HG02970 (cell line): ENCODE data around the gene SLC7A5.
A peak's percentile ranks its signal among the peaks of the same experiment; 100 is the strongest.
"Not testable (repeated sequence)": the region's sequence is repeated elsewhere in the genome, so short reads cannot be mapped to it uniquely, and the experiment has no call there.

ENCODE experiments used
- ATAC-seq: cut with Tn5 transposase; IDR thresholded peaks from one replicate; pipeline ENCODE4 v1.9.1; 2021; ENCODE audit warnings: mild to moderate bottlenecking, moderate library complexity, moderate number of reproducible peaks; ENCODE audit not compliant: unreplicated experiment, low FRiP score

The SLC7A5 gene

DNA sequence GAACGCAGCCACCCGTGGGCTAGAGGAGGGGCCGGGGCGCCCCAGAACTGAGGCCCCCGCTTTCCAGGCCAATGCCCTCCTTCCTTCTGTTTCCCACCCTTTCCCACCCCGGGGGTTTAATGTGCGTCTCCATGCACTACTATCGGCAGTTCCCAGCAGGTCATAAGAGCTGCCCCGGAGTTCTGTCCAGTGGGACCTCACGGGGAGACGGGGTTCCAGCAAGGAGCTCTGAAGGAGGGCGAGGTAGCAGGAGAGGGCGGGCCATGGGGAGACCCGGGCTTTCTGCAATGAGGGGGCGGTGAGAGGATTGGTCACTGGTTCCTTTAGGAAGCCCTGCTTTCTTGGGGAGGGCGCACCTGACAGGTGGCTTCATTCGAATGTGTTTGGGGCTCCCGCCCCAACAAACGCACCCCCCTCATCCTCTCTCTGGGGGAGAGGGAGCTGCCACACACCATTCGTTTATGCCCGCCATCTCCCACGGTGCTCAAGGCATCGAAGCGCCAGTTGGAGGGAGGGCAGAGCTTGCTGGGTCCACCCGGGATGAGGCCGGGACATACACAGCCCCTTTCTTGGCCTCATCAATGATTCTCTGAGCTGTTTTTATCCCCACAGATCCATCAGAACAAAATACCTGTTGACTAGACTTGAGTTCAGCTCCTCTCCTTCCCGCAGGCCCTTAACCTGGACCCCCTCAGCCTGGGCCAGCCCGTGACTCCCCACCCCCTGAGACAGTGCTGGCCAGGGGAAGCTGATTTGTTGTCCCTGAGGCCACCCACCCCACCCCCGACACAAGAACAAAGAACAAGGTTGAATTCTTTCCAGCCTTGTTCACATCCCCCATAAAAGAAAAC is 44.1 kb downstream of the SLC7A5 start:
- no peak for ATAC-seq

GRCh38 chr16:87824016-87824990 is 45.0 kb downstream of the SLC7A5 start:
- ATAC-seq = no peak

DNA sequence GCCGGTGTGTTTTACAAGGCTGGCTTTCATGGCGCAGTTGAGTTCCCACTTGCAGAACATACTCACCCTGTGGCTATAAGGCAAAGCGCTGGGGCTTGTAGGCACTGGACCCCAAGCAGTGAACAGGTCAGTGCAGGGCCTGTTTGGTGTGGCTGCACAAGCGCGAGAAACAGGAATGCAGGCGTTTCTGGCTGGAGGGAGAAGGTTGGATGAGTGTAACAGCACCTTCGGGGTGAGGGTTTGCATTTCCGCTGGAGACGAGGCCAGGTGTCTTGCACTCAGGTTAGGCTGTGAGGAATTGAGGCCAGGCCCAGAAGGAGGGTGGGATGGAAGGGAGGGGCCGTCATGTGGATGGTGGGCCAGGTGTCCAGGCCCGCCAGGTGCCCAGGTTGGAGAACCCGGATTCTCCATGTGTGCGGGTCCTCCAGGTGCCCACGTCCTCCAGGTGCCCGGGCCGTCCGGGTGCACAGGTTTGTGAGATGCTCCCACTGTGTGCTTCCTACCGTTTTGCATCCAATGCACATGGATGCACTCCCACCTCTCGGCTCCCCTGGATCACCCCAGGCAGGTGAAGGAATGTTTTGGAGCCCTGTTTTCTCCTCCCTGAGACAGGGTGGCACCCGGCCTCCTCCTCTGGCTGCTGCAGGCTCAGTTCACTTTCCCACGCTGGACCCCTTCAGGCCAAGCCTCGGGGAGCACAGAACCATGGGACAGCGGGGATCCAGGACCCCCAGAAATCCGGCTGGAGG is 46.0 kb downstream of the SLC7A5 start:
- ATAC-seq = no peak

GRCh38 chr16:87822108-87822970 is 47.0 kb downstream of the SLC7A5 start:
- ATAC-seq = no peak

DNA sequence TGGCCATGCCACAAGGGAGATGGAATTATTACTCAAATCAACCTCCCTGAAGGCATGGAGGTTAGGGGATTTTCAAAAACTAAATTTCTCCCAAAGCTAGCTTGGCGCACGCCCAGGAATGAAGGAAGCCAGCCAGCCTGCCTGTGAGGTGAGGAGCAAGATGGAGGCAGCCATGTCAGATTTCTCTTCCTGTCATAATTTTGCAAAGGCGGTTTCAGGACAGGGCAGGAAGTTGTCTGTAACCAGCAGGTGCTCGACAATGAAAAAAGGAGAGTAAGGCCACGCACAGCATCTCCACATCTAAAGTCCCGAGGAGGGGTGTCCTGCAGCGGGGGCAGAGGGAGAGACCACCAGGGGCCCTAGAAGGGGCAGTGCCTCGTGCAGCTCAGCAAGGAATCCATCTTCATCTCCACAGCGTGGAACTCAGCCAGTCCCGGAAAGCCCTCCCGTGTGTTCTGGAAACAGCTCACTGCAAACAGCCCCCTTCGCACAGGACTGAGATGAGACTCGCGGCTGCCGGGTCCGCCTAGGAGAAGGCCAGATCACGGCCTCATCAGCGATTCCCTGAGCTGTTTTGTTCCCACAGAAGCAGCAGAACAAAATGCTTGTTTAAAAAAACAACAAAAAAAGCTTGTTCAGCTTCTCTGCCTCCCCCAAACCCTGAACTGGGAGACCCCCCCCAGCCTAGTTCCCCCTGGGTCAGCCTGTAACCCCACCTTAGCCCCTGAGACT is 47.8 kb downstream of the SLC7A5 start:
- no peak for ATAC-seq

DNA sequence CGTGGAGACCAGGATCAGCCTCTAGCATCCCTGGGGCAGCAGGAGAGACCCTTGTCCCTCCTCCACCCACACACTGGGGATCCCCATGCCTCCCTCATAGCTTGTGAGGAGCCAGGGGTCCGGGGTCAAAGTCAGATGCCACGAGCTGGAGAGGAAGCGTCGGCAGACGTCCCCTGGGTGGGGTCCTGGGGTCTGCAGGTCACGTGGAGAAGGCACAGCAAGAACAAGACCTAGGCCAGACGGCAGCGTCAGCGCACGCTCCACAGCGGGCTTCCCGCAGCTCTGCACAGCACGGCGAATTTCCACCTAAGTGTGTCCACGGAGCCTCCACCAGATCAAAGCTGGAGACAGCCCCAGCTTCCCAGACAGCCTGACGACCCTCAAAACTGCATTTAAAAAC is 49.3 kb downstream of the SLC7A5 start:
- no peak for ATAC-seq

DNA sequence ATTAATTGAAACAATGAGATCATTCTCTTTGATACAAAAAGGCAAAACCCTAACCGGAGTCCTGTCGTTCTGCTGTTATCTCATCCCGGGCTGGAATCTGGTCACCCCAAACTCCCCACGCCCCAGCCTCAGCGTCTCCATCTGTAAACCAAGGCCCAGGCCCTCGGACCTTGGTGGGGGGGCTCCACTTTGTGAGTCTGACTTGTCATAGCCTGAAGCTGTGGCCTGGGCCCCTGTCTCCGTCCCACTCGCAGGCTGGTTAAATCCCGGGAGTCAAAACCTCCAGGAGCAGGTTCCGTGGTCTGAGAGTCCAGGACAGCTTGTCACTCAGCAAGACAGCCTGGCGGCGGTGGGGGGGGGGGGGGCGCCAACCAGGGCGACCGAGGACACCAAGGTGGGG is 50.0 kb downstream of the SLC7A5 start:
- no peak for ATAC-seq

GRCh38 chr16:87818533-87819161 is 50.7 kb downstream of the SLC7A5 start:
- no peak for ATAC-seq

- no peak for ATAC-seq
Measured at GRCh38 chr16:87817910-87818309, 51.4 kb downstream of the SLC7A5 start.

- not testable (repeated sequence) for ATAC-seq
Measured at GRCh38 chr16:87817370-87817769, 51.9 kb downstream of the SLC7A5 start.

GRCh38 chr16:87816507-87817100 is 52.7 kb downstream of the SLC7A5 start:
- ATAC-seq = no peak

DNA sequence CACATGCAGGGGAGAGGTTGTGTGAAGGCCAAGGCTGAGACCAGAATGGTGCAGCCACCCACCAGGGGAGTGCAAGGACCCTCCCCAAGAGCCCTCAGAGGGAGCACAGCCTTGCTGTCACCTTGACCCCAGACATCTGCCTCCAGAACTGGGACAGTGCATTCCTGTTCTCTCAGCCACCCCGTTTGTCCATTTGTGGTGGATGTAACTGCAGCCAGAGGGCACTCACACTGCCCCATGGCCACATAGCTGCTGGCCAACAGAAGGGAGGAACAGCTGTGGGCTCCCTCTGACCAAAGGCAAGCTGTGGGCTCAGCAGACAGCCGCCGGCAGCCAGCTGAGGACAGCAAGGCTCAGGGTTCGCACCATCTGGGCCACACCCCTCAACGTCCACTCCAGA is 53.7 kb downstream of the SLC7A5 start:
- no peak for ATAC-seq

- ATAC-seq = no peak
Measured at GRCh38 chr16:87812200-87812656, 57.1 kb downstream of the SLC7A5 start.

- not testable (repeated sequence) for ATAC-seq
Measured at GRCh38 chr16:87811454-87811853, 57.9 kb downstream of the SLC7A5 start.

DNA sequence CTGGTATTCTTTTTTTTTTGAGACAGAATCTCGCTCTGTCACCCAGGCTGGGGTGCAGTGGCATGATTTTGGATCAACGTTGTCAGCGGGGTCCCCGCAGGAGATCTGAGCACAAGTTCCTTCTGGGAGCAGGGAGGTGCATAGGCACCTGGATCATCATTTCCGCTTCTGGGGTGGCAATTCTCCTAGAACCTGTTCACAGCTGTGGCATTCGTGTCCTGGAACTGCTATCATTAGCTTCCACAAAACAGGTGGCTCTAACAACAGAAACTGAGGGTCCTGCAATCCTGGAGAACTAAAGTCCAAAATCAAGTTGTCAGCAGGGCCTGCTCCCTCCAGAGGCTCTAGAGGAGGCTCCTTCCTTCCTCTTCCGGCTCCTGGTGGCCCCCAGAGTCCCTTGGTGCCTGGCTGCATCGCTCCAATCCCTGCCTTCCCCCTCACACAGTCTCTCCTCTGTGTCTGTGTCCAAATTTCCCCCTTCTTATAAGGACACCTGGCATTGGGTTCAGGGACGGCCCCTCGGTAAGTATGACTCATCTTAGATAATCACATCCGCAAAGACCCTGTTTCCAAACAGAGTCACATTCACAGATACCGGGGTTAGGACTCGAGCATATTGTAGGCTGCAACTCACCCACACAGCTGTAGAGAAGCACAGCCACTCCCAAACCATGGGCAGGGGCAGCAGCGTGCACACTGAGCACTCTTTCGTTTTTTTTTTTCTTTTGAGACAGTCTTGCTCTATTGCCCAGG is 60.0 kb downstream of the SLC7A5 start:
- ATAC-seq = peak; percentile 45

- ATAC-seq = no peak
Measured at GRCh38 chr16:87808108-87808507, 61.2 kb downstream of the SLC7A5 start.
